HL-60 (cell line): ENCODE data around the gene CD69.

Experiments
- POLR2AphosphoS5 ChIP-seq: IDR thresholded peaks from 2 replicates; pipeline ENCODE4 v1.6.1; 2012; ENCODE audit warnings: low read depth
- TF ChIP-seq, protein P1 (sequence below): IDR thresholded peaks from one replicate; pipeline ENCODE4 v1.5.1; 2011; ENCODE audit warnings: low read length, control low read depth, inconsistent platforms; ENCODE audit not compliant: insufficient read depth
- TF ChIP-seq, protein P2 (sequence below): IDR thresholded peaks from 2 replicates; pipeline ENCODE4 v1.6.1; 2012; ENCODE audit warnings: low read depth; ENCODE audit not compliant: insufficient replicate concordance

DNA sequence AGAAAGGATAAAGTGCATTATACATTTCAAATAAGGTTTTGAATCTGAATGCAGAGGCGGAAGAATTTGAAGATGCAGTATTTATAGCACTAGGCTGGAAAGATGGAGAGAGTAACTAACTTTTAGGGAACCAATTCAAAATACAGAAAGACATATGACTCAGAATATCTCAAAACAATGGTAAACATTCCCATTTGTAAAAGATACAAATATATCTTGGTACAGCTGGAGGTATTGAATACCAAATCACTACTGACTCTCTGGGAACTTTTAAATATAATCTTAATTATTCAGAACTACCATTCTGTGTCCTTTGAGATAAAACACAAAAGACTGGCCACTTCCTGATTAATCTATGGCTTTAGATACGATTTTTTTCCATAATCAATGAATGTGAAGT is 5.1 kb downstream of the CD69 start:
- TF ChIP-seq, protein P1, sequence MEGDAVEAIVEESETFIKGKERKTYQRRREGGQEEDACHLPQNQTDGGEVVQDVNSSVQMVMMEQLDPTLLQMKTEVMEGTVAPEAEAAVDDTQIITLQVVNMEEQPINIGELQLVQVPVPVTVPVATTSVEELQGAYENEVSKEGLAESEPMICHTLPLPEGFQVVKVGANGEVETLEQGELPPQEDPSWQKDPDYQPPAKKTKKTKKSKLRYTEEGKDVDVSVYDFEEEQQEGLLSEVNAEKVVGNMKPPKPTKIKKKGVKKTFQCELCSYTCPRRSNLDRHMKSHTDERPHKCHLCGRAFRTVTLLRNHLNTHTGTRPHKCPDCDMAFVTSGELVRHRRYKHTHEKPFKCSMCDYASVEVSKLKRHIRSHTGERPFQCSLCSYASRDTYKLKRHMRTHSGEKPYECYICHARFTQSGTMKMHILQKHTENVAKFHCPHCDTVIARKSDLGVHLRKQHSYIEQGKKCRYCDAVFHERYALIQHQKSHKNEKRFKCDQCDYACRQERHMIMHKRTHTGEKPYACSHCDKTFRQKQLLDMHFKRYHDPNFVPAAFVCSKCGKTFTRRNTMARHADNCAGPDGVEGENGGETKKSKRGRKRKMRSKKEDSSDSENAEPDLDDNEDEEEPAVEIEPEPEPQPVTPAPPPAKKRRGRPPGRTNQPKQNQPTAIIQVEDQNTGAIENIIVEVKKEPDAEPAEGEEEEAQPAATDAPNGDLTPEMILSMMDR, result no peak
- TF ChIP-seq, protein P2, sequence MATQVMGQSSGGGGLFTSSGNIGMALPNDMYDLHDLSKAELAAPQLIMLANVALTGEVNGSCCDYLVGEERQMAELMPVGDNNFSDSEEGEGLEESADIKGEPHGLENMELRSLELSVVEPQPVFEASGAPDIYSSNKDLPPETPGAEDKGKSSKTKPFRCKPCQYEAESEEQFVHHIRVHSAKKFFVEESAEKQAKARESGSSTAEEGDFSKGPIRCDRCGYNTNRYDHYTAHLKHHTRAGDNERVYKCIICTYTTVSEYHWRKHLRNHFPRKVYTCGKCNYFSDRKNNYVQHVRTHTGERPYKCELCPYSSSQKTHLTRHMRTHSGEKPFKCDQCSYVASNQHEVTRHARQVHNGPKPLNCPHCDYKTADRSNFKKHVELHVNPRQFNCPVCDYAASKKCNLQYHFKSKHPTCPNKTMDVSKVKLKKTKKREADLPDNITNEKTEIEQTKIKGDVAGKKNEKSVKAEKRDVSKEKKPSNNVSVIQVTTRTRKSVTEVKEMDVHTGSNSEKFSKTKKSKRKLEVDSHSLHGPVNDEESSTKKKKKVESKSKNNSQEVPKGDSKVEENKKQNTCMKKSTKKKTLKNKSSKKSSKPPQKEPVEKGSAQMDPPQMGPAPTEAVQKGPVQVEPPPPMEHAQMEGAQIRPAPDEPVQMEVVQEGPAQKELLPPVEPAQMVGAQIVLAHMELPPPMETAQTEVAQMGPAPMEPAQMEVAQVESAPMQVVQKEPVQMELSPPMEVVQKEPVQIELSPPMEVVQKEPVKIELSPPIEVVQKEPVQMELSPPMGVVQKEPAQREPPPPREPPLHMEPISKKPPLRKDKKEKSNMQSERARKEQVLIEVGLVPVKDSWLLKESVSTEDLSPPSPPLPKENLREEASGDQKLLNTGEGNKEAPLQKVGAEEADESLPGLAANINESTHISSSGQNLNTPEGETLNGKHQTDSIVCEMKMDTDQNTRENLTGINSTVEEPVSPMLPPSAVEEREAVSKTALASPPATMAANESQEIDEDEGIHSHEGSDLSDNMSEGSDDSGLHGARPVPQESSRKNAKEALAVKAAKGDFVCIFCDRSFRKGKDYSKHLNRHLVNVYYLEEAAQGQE, result no peak
- no peak for TF ChIP-seq POLR2AphosphoS5
